GM12878 (cell line): ENCODE data around the gene PCDHGA1. TPM values are rescaled to one million over a fixed set of nuclear protein-coding genes. Genes with fewer than 3 reads are reported as not detected.
A peak's percentile ranks its signal among the peaks of the same experiment; 100 is the strongest.

Experiments used
- ATAC-seq: fragments of 200-7000 bp; cut with Tn5 transposase; 3 replicates; pipeline ENCODE4 v1.9.1; 2020; ENCODE audit warnings: mild to moderate bottlenecking, moderate library complexity
- BruUV-seq: library from RNA; stranded (reverse); fragments of 400-500 nt; replicated peaks from 2 replicates; lab custom pipeline; 2021; lab: Mats Ljungman, UMichigan
- CTCF ChIA-PET: fragments of 300-600 bp; sonication (Branson Sonifier 250); formaldehyde crosslinking; extraction: SDS; loops from one replicate; lab custom pipeline; 2021; ENCODE audit warnings: inconsistent platforms; lab: Yijun Ruan, JAX
- POLR2A ChIA-PET: fragments of 350-600 bp; formaldehyde crosslinking; extraction: SDS; loops from one replicate; lab custom pipeline; 2021; ENCODE audit warnings: inconsistent platforms; lab: Charles Lee
- RAD21 ChIA-PET: fragments of 300-600 bp; sonication (Branson Sonifier 250); formaldehyde crosslinking; loops from one replicate; lab custom pipeline; 2023; ENCODE audit warnings: antibody characterized with exemption; ENCODE audit not compliant: unreplicated experiment; lab: Charles Lee
- SMC1A ChIA-PET: fragments of 300-600 bp; sonication (Branson Sonifier 250); formaldehyde crosslinking; loops from one replicate; lab custom pipeline; 2023; ENCODE audit not compliant: unreplicated experiment, uncharacterized antibody; lab: Charles Lee
- DNase-seq: peaks from one replicate; pipeline ENCODE4 v3.0.0-alpha.2; 2011; ENCODE audit warnings: low read depth, low spot score
- FAIRE-seq: peaks from 3 replicates; lab custom pipeline; 2011; peaks lifted over from hg19 to GRCh38; lab: Jason Lieb, UNC
- H2AFZ ChIP-seq: 2 replicates; pipeline ENCODE4 v1.6.0; 2011; ENCODE audit warnings: low read depth, low read length, control low read depth; ENCODE audit not compliant: control insufficient read depth
- H3K27ac ChIP-seq: 2 replicates; pipeline ENCODE4 v1.5.1; 2011; ENCODE audit warnings: control low read depth; ENCODE audit not compliant: control insufficient read depth, insufficient read depth
- H3K27me3 ChIP-seq, 2 experiments: replicated peaks in 1 of 2; 2 replicates each; pipeline versions ENCODE4 v1.6.0 to v1.6.1; 2011; ENCODE audit warnings: low read length in 1 of 2; ENCODE audit not compliant: control insufficient read depth in 2 of 2, insufficient read depth in 2 of 2
- H3K36me3 ChIP-seq, 2 experiments: 2 replicates each; pipeline ENCODE4 v1.5.1; 2011; ENCODE audit warnings: low read length in 1 of 2; ENCODE audit not compliant: control insufficient read depth in 2 of 2, insufficient read depth in 2 of 2
- H3K4me1 ChIP-seq: 2 replicates; pipeline ENCODE4 v1.6.1; 2011; ENCODE audit warnings: mild to moderate bottlenecking, low read length, moderate library complexity, mixed read lengths; ENCODE audit not compliant: control insufficient read depth, insufficient read depth
- H3K4me2 ChIP-seq: 2 replicates; pipeline ENCODE4 v1.6.0; 2011; ENCODE audit warnings: control low read depth; ENCODE audit not compliant: control insufficient read depth, insufficient read depth
- H3K4me3 ChIP-seq: fragments of 200-600 bp; sonication (generic); 2 replicates; pipeline ENCODE4 v1.5.1; 2016
- H3K79me2 ChIP-seq: 2 replicates; pipeline ENCODE4 v1.6.0; 2011; ENCODE audit warnings: low read length; ENCODE audit not compliant: control insufficient read depth, insufficient read depth
- H3K9ac ChIP-seq: 2 replicates; pipeline ENCODE4 v1.8.0; 2011; ENCODE audit warnings: low read length, control low read depth, mixed read lengths; ENCODE audit not compliant: control insufficient read depth, insufficient read depth
- H3K9me3 ChIP-seq: replicated peaks from 3 replicates; pipeline ENCODE4 v1.5.1; 2011; ENCODE audit warnings: mild to moderate bottlenecking, low read length; ENCODE audit not compliant: control insufficient read depth, insufficient read depth
- H4K20me1 ChIP-seq: 2 replicates; pipeline ENCODE4 v1.6.0; 2011; ENCODE audit not compliant: control insufficient read depth, insufficient read depth
- BCL11A ChIP-seq: IDR thresholded peaks from 2 replicates; pipeline ENCODE4 v1.6.1; 2011; ENCODE audit warnings: low read depth, low read length
- CHD1 ChIP-seq: IDR thresholded peaks from 2 replicates; pipeline ENCODE4 v1.6.1; 2012; ENCODE audit warnings: low read depth, low read length, improper control_type of control experiment
- EED ChIP-seq: sonication (generic); IDR thresholded peaks from 2 replicates; pipeline ENCODE4 v1.6.1; 2016; ENCODE audit warnings: antibody characterized with exemption, low read depth
- ETV6 ChIP-seq, 2 experiments: fragments of 450-650 bp in 1 of 2; IDR thresholded peaks in 1 of 2; conservative IDR thresholded peaks in 1 of 2; 2 replicates each; pipeline ENCODE4 v1.6.1; 2014; ENCODE audit warnings: antibody characterized with exemption in 1 of 2, borderline replicate concordance in 1 of 2, low read depth in 1 of 2, mild to moderate bottlenecking in 1 of 2, moderate library complexity in 1 of 2
- HDAC2 ChIP-seq: fragments of 200-600 bp; sonication (generic); IDR thresholded peaks from 2 replicates; pipeline ENCODE4 v1.6.1; 2017
- IKZF1 ChIP-seq: fragments of 450-650 bp; conservative IDR thresholded peaks from 2 replicates; pipeline ENCODE4 v1.6.1; 2017; ENCODE audit warnings: antibody characterized with exemption, mild to moderate bottlenecking
- RAD21 ChIP-seq: IDR thresholded peaks from 2 replicates; pipeline ENCODE4 v1.6.1; 2011; ENCODE audit warnings: mild to moderate bottlenecking, low read depth, low read length, moderate library complexity; ENCODE audit not compliant: insufficient read depth
- RELA ChIP-seq: fragments of 450-650 bp; IDR thresholded peaks from 2 replicates; pipeline ENCODE4 v1.8.0; 2014; ENCODE audit warnings: borderline replicate concordance; ENCODE audit not compliant: partially characterized antibody
- RFX5 ChIP-seq: IDR thresholded peaks from 2 replicates; pipeline ENCODE4 v1.6.1; 2011; ENCODE audit warnings: low read depth, low read length, improper control_type of control experiment
- RUNX3 ChIP-seq: IDR thresholded peaks from 2 replicates; pipeline ENCODE4 v1.6.1; 2012; ENCODE audit warnings: low read length, inconsistent platforms
- SKIL ChIP-seq: fragments of 450-650 bp; IDR thresholded peaks from 2 replicates; pipeline ENCODE4 v1.6.1; 2017; ENCODE audit warnings: mild to moderate bottlenecking, low read depth, inconsistent platforms; ENCODE audit not compliant: poor library complexity, severe bottlenecking
- SMAD5 ChIP-seq: IDR thresholded peaks from 2 replicates; pipeline ENCODE4 v1.6.1; 2016; ENCODE audit warnings: antibody characterized with exemption, low read depth
- SMARCA5 ChIP-seq: fragments of 450-650 bp; IDR thresholded peaks from 2 replicates; pipeline ENCODE4 v1.6.1; 2017; ENCODE audit warnings: mild to moderate bottlenecking
- SMC3 ChIP-seq: IDR thresholded peaks from 2 replicates; pipeline ENCODE4 v1.6.1; 2011; ENCODE audit warnings: low read length, improper control_type of control experiment, borderline replicate concordance
- SP1 ChIP-seq: IDR thresholded peaks from one replicate; pipeline ENCODE4 v1.6.1; 2011; ENCODE audit warnings: low read depth, low read length
- TCF12 ChIP-seq: IDR thresholded peaks from 2 replicates; pipeline ENCODE4 v1.6.1; 2011; ENCODE audit warnings: low read depth, mild to moderate bottlenecking, low read length
- YY1 ChIP-seq: IDR thresholded peaks from 2 replicates; pipeline ENCODE4 v1.6.1; 2011; ENCODE audit warnings: low read depth, mild to moderate bottlenecking, low read length
- ZNF592 ChIP-seq: fragments of 450-650 bp; IDR thresholded peaks from 2 replicates; pipeline ENCODE4 v1.6.1; 2017; ENCODE audit warnings: mild to moderate bottlenecking, moderate library complexity
- WGBS: methylation state at CpG from one replicate; pipeline ENCODE4 v1.1.6; 2016; ENCODE audit warnings: low lambda C conversion rate; ENCODE audit not compliant: insufficient replicate concordance, insufficient coverage; ENCODE audit errors: missing lambda C conversion rate; 5-methylcytosine and 5-hydroxymethylcytosine counted together
- in situ Hi-C: fragments of 300-500 bp; cut with MboI; formaldehyde crosslinking; loops from 9 replicates; pipeline ENCODE4 v1.14.3; 2018; ENCODE audit warnings: mixed read lengths
- intact Hi-C: fragments of 100-400 bp; cut with micrococcal nuclease; formaldehyde crosslinking; loops from one replicate; pipeline ENCODE4 v1.14.2; 2022; ENCODE audit not compliant: unreplicated experiment
- polyA plus RNA-seq, 11 experiments: library from polyadenylated mRNA; depleted of rRNA in 4 of 11; unstranded in 6 of 11; stranded (reverse) in 5 of 11; fragments of >200 nt; fragmentation: Nextera tagmentation in 4 of 11; fragmentation: Illumina TruSeq in 1 of 11; extraction: Ambion mirVana in 4 of 11; extraction: Trizol in 1 of 11; gene quantifications; 1 replicate in 1 of 11; 2 replicates in 10 of 11; pipeline versions ENCODE4 v1.2.1 to v1.2.3, GENCODE V29; 2011 to 2016; ENCODE audit warnings: inconsistent platforms in 2 of 11, missing spikeins in 2 of 11, low read depth in 1 of 11
- total RNA-seq, 4 experiments: library from RNA; depleted of rRNA in 3 of 4; stranded (reverse); fragments of >200 nt in 3 of 4; fragmentation: Illumina TruSeq in 1 of 4; extraction: Trizol in 1 of 4; gene quantifications; 2 replicates each; pipeline versions ENCODE4 v1.2.1 to v1.2.3, GENCODE V29; 2013 to 2021

The PCDHGA1 gene
- total and polyA plus RNA-seq, 10 of the 15 experiments (the other 5 are each of a cell fraction or from before 2014, with no cell fraction given) = 0.02 to 0.51 (median 0.19) TPM; not detected in 3

GRCh38 chr5:141412854-141413539 lies 82.7 kb downstream of the PCDHGA1 start, which contains the start of gene PCDHGA10:
TSS of gene PCDHGA10 (plus strand) at chr5:141412987. CDS start at chr5:141413176, 189 bp downstream.
- CTCF ChIA-PET = interaction anchor here (0.5 to 10.9 kb wide), 53 partner anchors 8 to 548 kb away, joined by 3 to 245 read pairs (median 5); partner anchors contain the start of genes DIAPH1, PCDHB14, PCDHGA11 and PCDHGA12
- Histone ChIP-seq H3K4me2 (peak within 1 kb of the TSS; percentile 93), H3K9me3 (peaks cover 11% of the 10 kb centered on the region; the same call in 2 of the 3 replicates), H3K27ac (no peak within 1 kb of the TSS), H2AFZ (peak within 1 kb of the TSS; percentile 93), H3K9ac (peak within 1 kb of the TSS; percentile 67), H3K4me1 (no peaks in the 10 kb centered on the region; the same call in 1 of the 2 replicates), H3K27me3 (peaks cover 0 to 1% of the 10 kb centered on the region in 2 experiments; a peak in 1 of 4 replicates), H3K36me3 (no peaks in the 10 kb centered on the region), H3K4me3 (peak within 1 kb of the TSS; percentile 76), H3K79me2 (no peaks in the 10 kb centered on the region), H4K20me1 (no peaks in the 10 kb centered on the region)
- BruUV-seq = TSS peak; percentile 67
- DNase-seq (peak; percentile 27), ATAC-seq (peak; percentile 89), FAIRE-seq (peak; percentile 7)
- SMC1A ChIA-PET = interaction anchor here (0.6 to 7.4 kb wide), 23 partner anchors 8 to 206 kb away, joined by 3 to 67 read pairs (median 4); partner anchors contain the start of genes DIAPH1, PCDHGA11, PCDHGA12 and PCDHGA9
- WGBS = 25% methylated on average over 31 of the region's 31 CpGs
- intact Hi-C loops (loop anchor here (1.0 to 2.0 kb wide), 2 partner anchors 92 to 145 kb away; partner anchors contain the start of gene TAF7), in situ Hi-C loops (no loop called here)
- POLR2A ChIA-PET = interaction anchor here (0.7 to 1.0 kb wide), 3 partner anchors 9 to 143 kb away, joined by 3 read pairs; no protein-coding TSS in a partner anchor
- RAD21 ChIA-PET = interaction anchor here (0.8 to 3.3 kb wide), 27 partner anchors 8 to 329 kb away, joined by 3 to 42 read pairs (median 4); partner anchors contain the start of genes PCDHGA1, PCDHGA11, PCDHGA12 and PCDHGA4
- TF ChIP-seq SP1 (no peak), SMARCA5 (peak; percentile 55; the same call in 1 of the 2 replicates), CHD1 (no peak), YY1 (peak; percentile 82), RAD21 (peak; percentile 86), HDAC2 (no peak), SKIL (peak; percentile 31), ZNF592 (0 out of 2 replicates have a peak, but pooled peaks have one; percentile 48), ETV6 (conservative IDR thresholded peaks at IDR 0.05 in 1 of 2, IDR thresholded peaks at IDR 0.05 in 1 of 2; ENCODE audit: borderline replicate concordance in 1 of 2, low read depth in 1 of 2) (no peak), RUNX3 (0 out of 2 replicates have a peak, but pooled peaks have one; percentile 13), RFX5 (no peak), TCF12 (no peak), IKZF1 (peak; percentile 45; the same call in 1 of the 2 replicates), BCL11A (no peak), SMC3 (peak; percentile 77), EED (peak; percentile 17; the same call in 1 of the 2 replicates), SMAD5 (no peak), RELA (no peak)
